SW480 (cell line): ENCODE results near the gene SPDYE4.
A peak's percentile ranks its signal among the peaks of the same experiment; 100 is the strongest.
"Not testable (repeated sequence)": the region's sequence is repeated elsewhere in the genome, so short reads cannot be mapped to it uniquely, and the experiment has no call there.

ENCODE experiments used
- DNase-seq: peaks from one replicate; pipeline ENCODE4 v3.0.0-alpha.2; 2016; ENCODE audit warnings: low spot score

The SPDYE4 gene

GRCh38 chr17:8758137-8758596, at the start of gene SPDYE4:
Gene SPDYE4, minus strand, starts transcription at chr17:8758546. Its CDS starts 164 bp downstream, at chr17:8758382.
- DNase-seq, result no peak

DNA sequence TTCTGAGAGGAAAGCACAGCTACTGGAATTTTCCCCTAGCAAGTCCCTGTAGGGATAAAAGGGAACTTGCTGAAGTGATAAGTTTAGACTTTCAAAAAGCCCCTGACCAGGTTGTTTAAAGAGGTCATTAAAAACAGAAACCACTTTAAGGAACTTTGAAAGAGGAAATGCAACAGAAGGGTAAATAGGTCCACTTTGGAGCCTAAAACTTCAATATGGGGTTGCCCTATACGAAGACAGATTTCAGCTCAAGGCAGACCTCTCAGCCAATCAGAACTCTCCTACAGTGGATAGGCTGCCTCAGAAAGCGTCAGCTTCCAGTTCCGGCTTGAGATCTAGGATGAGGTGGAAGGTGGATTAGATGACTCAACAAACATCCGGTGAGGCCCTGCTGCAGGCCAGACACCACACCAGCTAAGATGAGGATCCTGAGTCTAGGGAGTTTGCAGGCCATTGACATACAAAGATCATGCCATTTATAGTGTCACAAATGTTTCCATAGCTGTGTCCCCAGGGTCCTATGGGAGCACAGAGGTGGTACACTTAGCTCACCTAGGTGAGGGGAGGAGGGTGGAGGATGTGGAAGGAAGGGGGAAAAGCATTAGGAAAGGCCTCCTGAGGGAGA, 48.7 kb upstream of the SPDYE4 start:
- DNase-seq, result peak; percentile 26

GRCh38 chr17:8806253-8806925, 48.0 kb upstream of the SPDYE4 start:
- DNase-seq, result peak; percentile 57

DNA sequence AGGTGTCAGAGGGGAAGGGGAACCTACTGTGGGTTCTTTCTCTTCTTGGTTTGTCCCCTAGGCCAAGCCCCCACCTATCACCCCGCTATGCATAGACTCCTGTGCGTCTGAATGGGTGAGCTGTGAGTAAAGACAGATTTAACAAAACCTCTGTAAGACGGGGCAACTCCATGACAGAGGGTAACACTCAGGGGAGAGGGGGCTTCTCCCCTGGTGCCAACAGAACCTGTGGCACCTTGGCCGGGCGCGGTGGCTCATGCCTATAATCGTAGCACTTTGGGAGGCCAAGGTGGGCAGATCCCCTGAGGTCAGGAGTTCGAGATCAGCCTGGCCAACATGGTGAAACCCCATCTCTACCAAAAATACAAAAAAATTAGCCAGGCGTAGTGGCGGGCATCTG, 47.0 kb upstream of the SPDYE4 start:
- DNase-seq, result not testable (repeated sequence)

- DNase-seq, result no peak
These were observed 45.4 kb upstream of the SPDYE4 start for GRCh38 chr17:8803531-8804420.

GRCh38 chr17:8801135-8801840, 42.9 kb upstream of the SPDYE4 start:
- DNase-seq, result no peak

- no peak for DNase-seq
These were observed 42.3 kb upstream of the SPDYE4 start for GRCh38 chr17:8800656-8801055.

DNA sequence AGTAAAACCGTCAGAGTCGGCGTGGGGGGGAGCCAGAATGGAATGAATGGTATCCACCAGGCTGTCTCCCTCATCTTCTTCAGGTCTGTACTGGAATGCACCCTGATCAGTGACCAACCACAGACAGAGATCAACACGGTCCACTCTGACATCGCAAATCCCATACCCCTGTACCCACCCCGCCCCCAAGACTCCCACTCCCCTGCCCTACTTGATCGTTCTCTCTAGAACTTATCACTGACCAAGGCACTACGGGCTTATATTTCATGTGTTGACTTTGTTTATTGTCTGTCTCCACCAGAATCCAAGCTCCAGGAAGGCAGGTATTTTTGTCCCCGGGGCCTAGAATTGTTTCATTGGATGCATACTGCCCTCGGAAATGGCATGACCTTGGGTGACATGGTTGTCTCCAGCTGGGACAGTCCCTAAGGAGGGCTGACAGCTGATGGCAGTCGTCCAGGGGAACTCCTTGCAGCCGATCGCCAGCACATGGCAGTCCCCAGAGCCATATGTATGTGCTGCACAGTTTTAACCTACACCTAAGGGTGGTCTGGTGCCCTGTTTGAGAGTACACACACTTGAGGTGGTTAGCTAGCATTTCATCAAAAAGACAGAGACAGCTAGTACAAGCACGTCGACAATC, 41.3 kb upstream of the SPDYE4 start:
- DNase-seq, result no peak

- DNase-seq, result peak; percentile 80
These were observed 40.7 kb upstream of the SPDYE4 start, which contains the start of gene MFSD6L for GRCh38 chr17:8798846-8799569. Gene MFSD6L, minus strand, starts transcription at chr17:8799365. Its CDS starts 245 bp downstream, at chr17:8799120.

DNA sequence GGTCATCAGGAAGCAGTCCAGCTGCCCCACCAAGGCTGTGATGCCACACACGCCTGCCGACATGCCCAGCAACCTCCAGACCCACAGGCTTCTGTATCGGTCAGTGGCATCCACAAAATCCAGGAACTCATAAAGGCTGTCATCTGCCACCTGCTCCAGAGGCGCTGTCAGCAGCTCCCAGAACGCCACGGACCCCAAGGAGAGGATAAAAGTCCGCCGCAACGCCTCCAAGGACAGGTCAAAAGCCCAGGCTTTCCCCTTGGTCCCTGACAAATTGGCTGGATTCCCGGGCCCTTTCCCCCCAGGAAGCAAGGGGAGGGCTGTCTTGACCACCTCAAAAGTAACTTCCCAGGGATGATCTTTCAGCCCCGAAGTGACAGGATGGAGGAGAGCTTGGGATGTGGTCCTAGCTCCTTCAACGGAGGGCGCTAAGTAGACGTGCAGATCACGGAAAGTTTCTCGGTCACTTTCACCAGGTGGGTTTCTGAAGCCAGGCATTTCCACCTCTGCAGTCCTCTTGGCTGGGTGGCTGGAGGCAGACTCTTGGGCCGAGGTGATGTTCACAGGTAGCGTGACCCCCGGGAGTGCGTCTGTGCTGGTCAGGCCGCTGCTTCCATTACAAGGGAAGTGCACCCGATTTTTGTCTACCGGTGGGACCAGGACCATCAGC, 40.0 kb upstream of the SPDYE4 start:
- DNase-seq, result no peak

GRCh38 chr17:8797621-8798175, 39.4 kb upstream of the SPDYE4 start:
- DNase-seq, result no peak

- no peak for DNase-seq
These were observed 36.3 kb upstream of the SPDYE4 start for GRCh38 chr17:8794636-8795035.

GRCh38 chr17:8793649-8794048, 35.3 kb upstream of the SPDYE4 start:
- DNase-seq, result no peak

- no peak for DNase-seq
These were observed 34.3 kb upstream of the SPDYE4 start for GRCh38 chr17:8792646-8793045.

DNA sequence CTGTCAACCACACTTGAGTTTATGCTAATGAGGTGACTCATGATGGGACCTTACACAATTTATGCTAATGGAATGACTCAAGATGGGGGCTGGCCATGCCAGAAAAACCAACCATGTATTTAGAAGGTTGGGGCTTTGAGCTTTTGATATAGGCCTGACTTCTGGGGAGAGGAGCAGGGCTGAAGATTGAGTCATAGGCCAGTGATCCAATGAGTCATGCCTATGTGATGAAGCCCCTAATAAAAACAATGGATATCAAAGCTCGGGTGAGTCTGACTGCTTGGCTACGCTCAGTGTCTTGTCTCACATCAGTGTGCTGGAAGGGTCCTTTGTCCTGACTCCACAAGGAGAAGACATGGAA, 33.5 kb upstream of the SPDYE4 start:
- peak; percentile 61 for DNase-seq

GRCh38 chr17:8791248-8791909, 33.0 kb upstream of the SPDYE4 start:
- DNase-seq, result no peak

- no peak for DNase-seq
These were observed 31.4 kb upstream of the SPDYE4 start for GRCh38 chr17:8789743-8790142.

DNA sequence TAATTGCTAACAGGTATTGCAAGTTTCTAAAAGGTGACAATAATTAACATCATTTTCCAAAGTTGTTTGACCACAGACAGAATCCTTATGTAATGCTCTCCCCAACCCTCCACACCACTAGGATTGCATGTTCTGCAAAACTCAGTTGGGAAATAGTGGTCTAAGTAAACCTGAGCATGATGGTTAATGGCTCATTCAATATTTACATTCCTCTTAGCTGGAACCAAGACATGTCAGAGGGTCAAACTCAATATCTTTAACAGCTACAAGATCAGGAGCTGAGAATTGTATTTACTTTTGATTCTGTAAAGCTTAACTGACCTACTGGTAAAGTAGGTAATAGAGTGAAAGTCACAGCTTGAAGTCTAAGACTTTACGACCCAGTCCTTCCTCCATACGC, 30.7 kb upstream of the SPDYE4 start:
- no peak for DNase-seq
